NCI-H526 treated with DMSO at 0.1 percent for 48 hours (cell line): ENCODE data around the gene PRM1.
A peak's percentile ranks its signal among the peaks of the same experiment; 100 is the strongest.

Experiments
- DNase-seq: peaks from one replicate; lab custom pipeline; 2025; lab: John Stamatoyannopoulos, UW

PRM1 gene

DNA sequence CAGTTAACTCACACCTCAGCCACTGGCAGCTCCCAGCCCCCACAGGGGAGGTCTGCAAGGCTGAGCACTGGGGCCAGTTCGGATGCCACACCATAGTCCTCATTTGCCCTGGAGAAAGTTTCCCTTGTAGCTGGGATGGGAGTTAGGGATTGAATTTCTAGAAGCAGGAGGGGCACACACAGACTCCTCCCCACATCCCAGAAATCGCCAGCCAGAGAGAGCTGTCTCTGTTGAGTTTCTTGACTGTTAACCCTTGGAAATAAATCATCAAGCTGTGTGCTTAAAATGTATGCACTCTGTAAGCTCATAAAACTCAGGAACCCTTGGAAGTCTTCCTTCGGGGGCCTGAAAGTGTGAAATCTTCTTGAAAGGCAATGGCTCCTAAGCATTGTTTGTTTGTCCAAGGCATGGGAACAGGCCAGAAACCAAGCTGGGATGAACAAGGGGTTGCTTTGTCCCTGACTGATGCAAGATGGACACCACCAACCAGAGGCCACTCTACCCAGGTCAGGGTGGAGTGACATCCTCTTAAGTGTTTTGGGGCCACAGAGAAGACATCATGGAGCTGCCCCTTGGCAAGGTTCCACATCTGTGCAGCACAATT, 7.3 kb downstream of the PRM1 start:
- DNase-seq: no peak

DNA sequence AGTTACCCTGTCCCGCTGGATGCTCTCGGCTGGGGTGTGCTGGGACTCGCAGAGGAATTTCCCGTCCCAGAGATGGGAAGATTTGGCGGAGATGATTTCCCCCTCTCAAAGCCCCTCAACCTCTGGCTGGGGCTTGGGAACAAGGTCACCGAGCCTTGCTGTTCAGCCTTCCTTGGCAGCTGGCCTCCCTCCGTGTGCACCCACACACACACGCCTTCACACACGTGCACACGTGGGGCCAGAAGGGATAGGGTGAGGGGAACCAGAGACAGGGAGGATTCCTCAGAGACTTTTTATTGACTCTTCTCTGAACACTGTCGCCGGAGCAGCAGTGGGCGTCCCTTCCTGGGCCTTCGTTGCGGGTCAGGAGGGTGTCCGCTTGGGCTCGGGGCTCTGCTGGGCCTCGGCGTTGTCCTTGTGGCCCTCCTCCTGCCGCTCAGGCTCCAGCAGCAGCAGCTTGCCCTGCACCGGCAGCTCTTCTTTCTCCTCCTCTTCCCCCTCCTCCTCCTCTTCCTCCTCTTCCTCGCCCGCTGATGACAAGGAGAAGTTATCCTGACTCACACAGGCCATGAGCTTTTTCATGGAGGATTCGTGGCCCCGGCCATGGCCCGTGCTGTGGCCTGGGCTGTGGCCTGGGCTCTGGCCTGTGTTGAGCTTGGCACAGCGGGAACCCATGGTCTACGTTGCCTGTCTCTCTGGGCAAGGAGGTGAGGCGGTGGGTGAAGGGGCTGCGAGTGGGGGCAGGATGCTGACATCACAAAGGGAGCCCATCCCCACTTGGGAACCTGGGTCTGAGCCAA, 8.0 kb downstream of the PRM1 start, which contains the start of gene PRM3:
Gene PRM3, minus strand, starts transcription at position 709 of the 800 bp plus-strand sequence. Its CDS starts 34 bp downstream, at position 675.
- no peak for DNase-seq

DNA sequence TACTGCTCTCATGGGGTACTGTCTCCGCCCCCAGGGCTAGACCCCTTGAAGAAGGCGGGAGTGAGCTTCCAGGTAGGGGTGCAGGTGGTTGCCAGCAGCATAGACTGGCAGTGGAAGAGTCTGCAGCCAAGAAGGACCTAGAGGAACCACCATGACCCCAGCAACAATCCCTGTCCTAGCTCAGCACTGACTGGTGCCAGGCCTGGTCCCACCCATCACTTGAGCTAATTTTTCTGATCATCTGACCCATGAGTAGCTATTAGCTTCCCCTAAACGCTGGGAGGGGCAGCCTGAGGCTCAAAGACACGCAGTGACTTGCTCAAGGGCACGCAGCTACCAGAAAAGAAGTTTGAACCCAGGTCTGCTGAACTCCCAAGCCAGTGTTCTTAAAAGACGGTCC, 8.6 kb downstream of the PRM1 start:
- DNase-seq: no peak

DNA sequence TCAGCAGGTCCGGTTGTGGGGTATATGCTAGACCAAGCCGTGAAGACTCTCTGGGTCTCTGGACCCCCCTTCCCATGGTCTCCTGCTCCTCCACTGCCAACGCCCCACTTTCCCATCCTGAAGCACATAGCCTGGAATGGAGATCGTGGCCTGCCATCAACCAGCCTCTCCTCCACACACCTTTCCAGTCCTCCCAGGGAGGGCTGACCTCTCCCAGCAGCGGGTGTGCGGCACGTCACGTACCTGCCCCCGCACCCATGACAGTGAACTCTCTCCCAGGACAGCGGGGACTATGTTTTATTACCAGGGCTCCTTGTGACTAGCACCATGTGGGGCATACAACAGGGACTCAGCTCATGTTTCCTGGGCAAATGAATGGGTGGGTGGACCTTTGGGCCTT, 9.5 kb downstream of the PRM1 start:
- DNase-seq: no peak

DNA sequence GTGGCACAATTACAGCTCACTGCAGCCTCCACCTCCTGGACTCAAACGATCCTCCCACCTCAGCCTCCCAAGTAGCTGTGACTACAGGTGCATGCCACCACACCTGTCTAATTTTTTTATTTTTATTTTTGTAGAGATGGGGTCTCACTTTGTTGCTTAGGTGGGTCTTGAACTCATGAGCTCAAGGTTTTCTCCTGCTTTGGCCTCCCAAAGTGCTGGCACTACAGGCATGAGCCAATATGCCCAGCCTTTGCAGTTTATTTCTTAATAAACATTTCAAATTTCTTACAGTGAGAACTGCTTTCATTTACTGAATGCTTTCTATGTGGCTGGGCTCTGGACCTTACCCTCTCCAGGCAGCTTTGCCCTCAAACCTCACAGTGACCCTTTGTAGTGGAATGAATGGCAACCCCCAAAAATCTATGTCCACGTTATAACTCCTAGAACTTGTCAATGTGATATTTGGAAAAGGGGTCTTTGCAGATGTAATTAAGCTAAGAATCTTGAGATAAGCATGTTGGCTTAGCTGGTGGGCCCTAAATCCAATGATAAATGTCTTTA, 10.4 kb downstream of the PRM1 start:
- no peak for DNase-seq

DNA sequence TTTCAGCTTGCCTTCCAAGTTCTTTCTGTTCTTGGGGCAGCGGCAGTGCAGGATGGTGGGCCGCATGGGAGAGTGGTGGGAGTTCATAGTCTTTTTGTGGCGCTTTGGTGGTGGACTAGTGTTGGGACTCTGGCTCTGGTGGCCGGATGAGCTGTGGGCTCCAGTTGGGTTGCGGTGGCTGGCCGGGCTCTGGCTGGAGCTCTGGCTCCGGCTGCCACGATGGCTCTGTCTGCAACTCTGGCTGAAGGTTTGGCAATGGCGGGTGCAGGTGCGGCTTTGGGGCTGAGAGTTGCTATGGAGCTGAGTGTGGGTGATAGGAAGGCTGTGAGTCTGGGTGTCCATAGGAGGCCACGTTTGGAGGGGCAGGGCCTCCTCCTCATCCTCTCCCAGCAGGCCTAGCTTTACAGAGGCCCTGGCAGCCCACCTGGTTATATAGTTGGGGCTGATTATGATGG, 12.2 kb downstream of the PRM1 start, which contains the start of gene TNP2:
Gene TNP2, minus strand, starts transcription at position 405 of the 455 bp plus-strand sequence. Its CDS starts 63 bp downstream, at position 342.
- DNase-seq: no peak

DNA sequence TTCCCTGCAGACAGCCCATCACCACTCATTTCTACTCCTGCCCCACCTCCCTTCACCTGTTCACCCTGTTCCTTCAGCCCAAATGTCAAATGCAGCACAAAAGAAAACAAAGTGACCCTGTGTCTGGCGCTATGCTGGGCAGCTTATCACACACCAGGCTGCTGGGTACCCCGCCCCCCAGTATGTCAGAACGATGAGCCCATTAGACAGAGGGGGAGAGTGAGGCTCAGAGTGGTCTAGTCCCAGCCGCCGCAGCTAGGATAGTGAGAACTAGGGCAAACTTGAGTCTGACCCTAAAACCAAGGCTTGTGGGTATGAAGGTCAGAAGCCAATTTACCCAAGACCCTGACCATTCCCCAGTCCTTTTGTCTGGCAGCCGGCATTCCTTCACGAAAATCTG, 16.0 kb downstream of the PRM1 start:
- DNase-seq: no peak

DNA sequence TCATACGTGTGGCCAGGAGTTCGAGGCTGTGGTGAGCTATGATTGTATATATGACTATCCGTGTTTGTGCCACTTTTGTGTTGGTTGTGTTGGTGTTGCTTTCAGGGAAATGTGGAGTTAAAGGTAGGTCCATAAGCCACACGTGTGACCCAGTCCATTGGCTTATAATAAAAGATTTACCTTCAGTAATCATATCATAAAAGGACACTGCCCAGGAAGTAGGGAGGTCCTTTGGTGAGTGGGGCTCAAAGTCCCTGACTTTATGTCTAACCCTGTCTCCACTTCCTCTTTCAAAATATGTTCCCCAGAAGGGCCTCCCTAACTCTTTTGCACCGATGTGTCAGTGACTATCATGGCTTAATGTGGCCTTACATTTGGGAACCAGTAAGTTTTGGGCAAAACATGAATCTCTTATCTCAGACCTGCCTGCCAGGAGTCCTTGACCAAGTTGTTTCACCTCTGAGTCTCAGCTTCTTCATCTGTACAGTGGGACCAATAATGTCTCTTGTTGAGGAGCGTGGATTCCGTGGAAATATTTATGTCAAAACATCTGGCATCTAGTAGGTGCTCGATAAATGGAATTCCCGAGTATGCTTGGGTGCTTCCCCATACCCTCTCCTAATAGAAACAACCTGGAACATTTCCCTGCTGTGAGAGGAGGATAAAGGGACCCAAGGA, 16.8 kb downstream of the PRM1 start:
- DNase-seq: no peak

DNA sequence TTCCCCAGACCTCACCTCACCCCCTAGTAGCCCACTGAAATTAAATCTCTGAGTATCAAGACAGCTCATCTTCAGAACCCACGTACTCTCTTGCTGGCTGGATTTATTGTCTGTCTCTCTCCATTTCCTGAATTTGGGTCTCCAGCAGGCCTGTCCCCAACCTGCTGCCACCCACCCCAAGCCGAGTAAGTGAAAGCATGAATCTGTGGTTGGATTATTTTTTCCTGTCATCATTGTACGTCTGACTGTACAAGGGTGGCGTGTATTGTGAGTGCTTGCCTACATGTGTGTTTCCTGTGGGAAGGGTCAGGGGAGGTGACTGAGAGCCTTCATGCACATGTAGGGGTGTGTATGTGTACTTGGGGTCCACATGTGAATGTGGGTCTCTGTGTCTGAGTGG, 17.4 kb downstream of the PRM1 start:
- no peak for DNase-seq

DNA sequence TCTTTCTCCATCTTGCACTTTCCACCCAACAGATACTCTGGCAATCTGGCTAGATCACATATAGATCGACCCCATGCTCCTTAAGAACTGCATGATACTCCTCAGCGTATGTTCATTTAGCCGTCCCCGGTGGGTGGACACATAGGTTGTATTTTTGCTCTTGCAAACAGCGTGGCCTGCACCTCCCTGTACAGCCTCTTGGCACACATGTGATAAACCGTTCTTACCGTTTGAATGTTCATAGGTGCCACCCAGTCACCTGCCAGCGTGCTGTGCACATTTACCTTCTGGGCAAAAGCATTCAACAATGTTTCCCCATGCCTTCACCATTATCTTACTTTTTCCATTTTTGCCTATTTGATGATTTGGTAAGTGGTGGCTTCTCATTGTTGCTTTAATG, 18.2 kb downstream of the PRM1 start:
- DNase-seq: no peak

DNA sequence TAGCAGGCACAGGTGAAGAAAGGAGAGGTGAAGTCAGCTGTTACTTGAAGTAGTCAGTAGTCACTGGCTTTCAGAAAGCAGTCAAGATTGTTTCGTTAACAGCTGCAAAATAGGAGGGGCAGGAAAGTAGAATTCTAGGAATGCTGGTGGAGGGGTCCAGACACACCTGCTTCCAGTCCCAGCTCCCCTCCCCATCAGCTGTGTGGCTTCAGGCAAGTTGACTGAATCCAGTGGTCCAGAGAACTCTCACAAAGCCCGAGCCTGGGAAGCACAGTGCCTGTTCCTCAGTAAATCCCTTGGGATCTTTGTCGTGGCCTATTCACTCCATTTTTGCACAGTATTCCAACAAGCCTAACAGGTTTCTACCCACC, 20.5 kb downstream of the PRM1 start:
- DNase-seq: no peak

DNA sequence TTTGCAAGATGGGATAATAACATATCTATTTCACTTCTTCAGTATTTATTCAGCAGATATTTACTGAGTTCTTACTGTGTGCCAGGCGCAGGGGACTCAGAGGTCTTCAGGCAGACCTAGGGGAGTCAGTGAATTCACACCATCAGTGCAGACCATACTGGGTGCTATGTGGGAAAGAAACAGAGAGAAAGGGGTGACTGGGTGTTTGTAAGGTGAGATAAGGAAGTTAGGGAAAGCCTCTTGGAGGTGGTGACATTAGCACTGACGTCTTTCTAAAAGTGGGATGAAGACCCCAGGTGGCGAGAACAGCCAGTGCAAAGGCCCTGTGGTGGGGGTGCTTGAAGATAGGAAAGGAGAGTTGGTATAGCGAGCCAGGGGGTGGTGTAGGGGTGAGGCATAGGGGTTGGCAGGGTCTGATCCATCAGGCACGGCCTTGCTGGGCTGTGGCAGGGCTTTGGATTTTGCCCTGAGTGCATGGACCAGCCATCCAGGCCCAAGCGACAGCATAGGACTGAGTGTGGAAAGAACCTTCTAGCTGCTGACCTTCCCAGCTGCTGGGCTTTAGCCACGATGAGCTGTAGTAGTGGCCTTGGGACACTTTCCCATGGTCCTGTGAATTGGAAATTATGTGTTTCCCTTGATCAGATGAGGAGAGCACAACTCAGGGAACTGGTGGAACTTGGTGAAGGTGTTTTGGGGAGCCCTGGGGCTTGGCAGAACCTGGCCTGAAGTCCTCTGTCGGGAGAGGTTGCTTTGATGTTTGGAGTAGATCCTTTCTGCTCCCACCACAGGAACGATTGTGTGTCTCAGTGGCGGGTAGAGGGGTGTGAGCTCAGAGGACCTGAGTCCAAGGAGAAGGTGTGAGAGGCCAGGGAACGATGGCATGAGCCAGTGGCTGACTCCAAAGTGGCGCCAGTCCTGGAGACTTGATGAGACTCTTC, 21.2 kb downstream of the PRM1 start:
- no peak for DNase-seq

DNA sequence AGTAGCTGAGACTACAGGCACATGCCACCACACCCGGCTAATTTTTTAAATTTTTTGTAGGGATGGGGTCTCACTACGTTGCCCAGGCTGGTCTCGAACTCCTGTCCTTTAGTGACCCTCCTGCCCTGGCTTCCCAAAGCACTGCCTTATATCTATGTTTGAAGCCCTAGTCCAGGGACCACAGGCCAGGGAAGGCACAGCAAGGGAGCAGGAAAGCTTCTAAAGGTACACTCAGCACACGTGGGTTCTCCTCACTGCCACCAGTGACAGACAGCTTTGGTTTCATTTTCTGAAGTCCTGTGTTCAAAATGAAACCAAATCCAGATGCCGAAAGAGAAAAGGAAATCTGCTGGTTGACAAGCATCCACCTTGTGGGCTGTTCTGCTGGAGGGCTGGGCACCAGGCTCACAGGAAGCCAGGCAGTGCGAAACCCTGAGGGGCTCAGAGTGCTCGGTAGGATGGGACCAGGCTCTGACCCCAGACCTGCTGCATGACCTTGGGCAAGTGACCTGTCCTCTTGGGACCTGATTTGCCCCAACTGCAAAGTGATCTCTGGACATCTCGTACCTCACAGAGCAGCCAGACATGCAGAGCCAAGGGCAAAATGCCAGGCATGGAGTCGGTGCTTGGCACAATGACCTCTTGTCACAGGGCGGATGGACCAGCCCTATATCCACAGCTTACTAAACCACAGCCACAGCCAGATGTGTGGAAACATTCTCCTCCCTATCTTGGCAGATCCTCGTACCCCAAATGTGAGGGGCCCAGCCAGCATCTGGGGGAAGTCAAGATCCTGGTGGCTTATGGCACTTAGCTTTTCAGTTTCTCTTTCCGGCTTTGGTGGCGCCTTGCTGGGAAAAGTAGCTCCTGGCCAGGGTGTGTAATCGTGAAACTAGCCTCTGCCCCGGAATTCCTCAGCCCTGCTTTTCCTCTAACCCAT, 22.3 kb downstream of the PRM1 start:
- DNase-seq: no peak

DNA sequence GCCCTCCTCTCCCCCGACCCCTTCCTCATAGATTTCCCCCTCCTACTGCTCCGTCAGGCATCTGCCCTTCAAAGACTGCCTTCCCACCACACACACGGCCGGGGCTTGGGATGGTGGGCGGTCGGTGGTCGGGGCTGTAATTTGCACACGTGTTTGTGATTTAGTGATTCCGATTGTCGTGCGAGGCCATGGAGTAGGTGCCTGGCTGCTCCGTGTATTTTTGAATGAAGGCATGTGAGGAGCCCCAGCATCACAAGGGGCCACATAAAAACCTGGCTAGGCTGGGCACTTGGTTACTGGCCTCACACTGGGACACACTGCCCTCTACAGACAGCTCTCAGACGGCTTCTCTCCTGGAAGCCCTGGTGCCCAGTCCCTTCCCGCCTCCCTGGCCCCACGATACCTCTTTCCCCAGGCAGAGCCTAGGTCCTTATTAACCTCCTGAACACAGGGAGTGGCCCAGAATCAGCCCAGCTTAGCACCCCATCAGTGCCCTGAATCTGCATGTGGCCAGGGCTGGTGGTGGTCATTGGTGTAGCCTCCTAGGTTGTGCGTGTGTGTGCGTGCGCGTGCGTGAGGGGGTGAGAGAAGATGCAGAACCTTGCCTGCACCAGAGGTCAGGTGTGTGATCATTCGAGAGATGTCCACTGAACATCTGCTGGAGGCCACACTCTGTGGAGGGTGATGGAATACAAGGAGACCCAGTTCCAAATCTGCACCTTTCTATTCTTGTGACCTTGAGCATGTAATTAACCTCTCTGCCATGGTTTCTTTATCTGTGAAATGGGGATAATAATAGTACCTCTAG, 23.8 kb downstream of the PRM1 start:
- peak; percentile 70 for DNase-seq

DNA sequence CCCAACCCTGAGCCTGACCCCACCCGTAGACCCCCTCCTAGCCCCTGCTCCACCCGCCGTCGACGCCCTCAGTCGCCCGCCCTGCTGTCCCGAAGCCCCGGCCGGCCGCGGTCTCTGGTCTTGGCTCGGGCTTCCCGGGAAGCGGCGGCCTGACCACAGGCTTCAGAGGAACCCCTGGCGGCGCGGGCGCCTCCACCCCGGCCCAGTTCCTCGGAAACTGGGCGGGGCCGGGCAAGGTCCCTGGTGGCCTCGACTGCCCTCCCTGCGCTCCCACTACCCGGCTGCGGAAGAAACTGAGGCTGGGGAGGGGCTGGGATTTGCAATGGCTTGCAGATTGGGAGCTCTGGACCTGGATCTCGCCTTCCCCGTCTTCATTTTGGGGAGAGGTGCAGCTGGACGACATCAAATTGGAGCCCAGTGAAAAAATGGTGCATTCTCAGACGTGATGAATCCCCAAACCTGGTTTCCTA, 24.4 kb downstream of the PRM1 start:
- DNase-seq: no peak

DNA sequence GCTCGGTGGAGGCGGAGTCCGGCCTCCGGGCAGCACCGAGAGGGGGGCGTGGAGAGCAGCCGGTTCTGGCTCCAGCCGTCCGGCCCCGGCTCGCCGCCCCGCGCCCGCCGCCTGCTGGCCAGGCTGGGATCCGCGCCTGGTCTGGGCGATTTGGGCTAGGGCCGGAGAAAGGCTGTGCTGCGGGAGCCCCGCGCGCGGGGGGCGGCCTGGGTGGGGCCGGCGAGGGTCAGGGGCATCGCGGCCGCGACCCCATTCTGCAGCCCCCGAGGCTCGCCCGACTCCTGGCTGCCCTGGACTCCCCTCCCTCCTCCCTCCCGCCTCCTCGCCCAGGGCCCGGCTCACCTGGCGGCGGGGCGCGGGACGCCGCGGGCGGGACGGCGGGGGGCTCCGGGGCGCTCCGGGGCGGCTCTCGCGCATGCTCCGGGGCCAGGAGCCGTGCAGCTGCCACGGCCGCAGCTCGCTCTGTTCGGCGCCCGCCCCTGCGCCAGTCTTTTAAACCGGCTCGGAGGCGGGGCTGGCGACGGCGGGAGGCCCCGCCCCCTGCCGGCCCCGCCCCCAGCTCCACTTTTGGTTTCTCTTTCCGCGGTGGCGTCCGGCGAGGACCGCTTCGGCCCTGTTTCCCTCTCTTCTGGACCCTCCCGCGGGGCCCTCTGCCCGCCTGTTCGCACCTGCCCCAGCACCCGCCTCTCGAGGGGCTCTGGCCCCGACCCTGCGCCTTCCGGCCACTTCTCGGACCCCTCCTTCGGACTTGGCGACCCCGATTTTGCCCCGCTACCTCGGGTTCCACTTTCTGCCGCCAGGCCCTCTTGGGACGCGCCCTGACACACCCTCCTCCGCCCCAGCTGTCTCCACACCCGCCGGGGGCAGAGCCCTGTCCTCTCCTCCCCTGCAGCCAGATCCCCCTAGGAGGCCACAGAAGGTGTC, 25.1 kb downstream of the PRM1 start, which contains the start of gene SOCS1:
Gene SOCS1, minus strand, starts transcription at position 468 of the 924 bp plus-strand sequence. CDS start 726 bp downstream, outside the sequence.
- DNase-seq: peak; percentile 55

DNA sequence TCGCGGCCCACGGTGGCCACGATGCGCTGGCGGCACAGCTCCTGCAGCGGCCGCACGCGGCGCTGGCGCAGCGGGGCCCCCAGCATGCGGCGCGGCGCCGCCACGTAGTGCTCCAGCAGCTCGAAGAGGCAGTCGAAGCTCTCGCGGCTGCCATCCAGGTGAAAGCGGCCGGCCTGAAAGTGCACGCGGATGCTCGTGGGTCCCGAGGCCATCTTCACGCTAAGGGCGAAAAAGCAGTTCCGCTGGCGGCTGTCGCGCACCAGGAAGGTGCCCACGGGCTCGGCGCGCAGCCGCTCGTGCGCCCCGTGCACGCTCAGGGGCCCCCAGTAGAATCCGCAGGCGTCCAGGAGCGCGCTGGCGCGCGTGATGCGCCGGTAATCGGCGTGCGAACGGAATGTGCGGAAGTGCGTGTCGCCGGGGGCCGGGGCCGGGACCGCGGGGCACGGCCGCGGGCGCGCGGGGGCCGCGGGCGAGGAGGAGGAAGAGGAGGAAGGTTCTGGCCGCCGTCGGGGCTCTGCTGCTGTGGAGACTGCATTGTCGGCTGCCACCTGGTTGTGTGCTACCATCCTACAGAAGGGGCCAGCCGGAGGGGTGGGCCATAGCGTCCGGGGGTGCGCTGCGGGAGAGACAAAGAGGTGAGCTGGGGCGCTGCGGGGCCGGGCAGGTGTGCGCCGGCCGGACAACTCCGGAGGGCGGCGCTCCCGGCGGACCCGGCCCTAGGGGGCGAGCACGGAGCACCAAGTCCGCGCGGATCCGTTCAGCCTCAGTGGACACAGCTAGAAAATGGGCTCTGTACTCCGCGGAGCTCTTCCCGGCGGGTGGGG, 26.0 kb downstream of the PRM1 start:
- peak; percentile 5 for DNase-seq
